WTC11 (cell line): Measurements from ENCODE around the gene OAT. TPM values are rescaled to one million over a fixed set of nuclear protein-coding genes. Genes with fewer than 3 reads are reported as not detected.

Source experiments
- ATAC-seq: fragments of 200-7000 bp; cut with Tn5 transposase; 2 replicates; pipeline ENCODE4 v1.10.0; 2021; ENCODE audit warnings: mild to moderate bottlenecking, moderate library complexity
- CTCF ChIA-PET: fragments of 300-600 bp; sonication (Branson Sonifier 250); formaldehyde crosslinking; loops from one replicate; lab custom pipeline; 2021; ENCODE audit warnings: antibody characterized with exemption; lab: Charles Lee
- POLR2A ChIA-PET: fragments of 350-600 bp; sonication (Branson Sonifier 250); formaldehyde crosslinking; loops from one replicate; lab custom pipeline; 2021; ENCODE audit warnings: antibody characterized with exemption; lab: Charles Lee
- DNase-seq: peaks from one replicate; pipeline ENCODE4 v3.0.0; 2021; ENCODE audit warnings: low spot score
- H3K27ac Mint-ChIP-seq: 2 replicates; pipeline ENCODE4 v1.8.0; 2021; ENCODE audit warnings: mixed read lengths
- H3K27me3 Mint-ChIP-seq: 2 replicates; pipeline ENCODE4 v1.8.0; 2021; ENCODE audit warnings: low read depth, mild to moderate bottlenecking, moderate library complexity, mixed read lengths
- H3K36me3 Mint-ChIP-seq: 2 replicates; pipeline ENCODE4 v1.8.0; 2021; ENCODE audit warnings: mixed read lengths
- H3K4me1 Mint-ChIP-seq: 2 replicates; pipeline ENCODE4 v1.8.0; 2022; ENCODE audit warnings: mixed read lengths
- H3K4me3 Mint-ChIP-seq: 2 replicates; pipeline ENCODE4 v1.8.0; 2021; ENCODE audit warnings: mild to moderate bottlenecking, moderate library complexity, mixed read lengths
- H3K9me3 Mint-ChIP-seq: 2 replicates; pipeline ENCODE4 v1.8.0; 2021; ENCODE audit warnings: mixed read lengths
- ATF1 ChIP-seq: sonication (generic); formaldehyde crosslinking; IDR thresholded peaks from 2 replicates; pipeline ENCODE4 v1.8.1; 2023; ENCODE audit warnings: mild to moderate bottlenecking, moderate library complexity, missing genetic modification reagents
- CREB1 ChIP-seq: sonication (generic); formaldehyde crosslinking; IDR thresholded peaks from 2 replicates; pipeline ENCODE4 v1.8.0; 2023; ENCODE audit warnings: mild to moderate bottlenecking, missing genetic modification reagents
- E2F5 ChIP-seq: sonication (generic); formaldehyde crosslinking; IDR thresholded peaks from 2 replicates; pipeline ENCODE4 v1.8.1; 2022; ENCODE audit warnings: mild to moderate bottlenecking, moderate library complexity, missing genetic modification reagents
- FOXP1 ChIP-seq: sonication (generic); formaldehyde crosslinking; IDR thresholded peaks from 2 replicates; pipeline ENCODE4 v1.8.0; 2022; ENCODE audit warnings: missing genetic modification reagents, mild to moderate bottlenecking, moderate library complexity, borderline replicate concordance
- HMGA2 ChIP-seq: fragments of 250-450 bp; sonication (Bioruptor Pico); IDR thresholded peaks from 2 replicates; pipeline ENCODE4 v1.4.0; 2021; ENCODE audit warnings: mild to moderate bottlenecking, moderate library complexity
- KAT7 ChIP-seq: sonication (generic); formaldehyde crosslinking; IDR thresholded peaks from 2 replicates; pipeline ENCODE4 v1.8.1; 2023; ENCODE audit warnings: missing genetic modification reagents, mild to moderate bottlenecking, borderline replicate concordance
- MLX ChIP-seq: sonication (generic); formaldehyde crosslinking; IDR thresholded peaks from 2 replicates; pipeline ENCODE4 v1.8.1; 2023; ENCODE audit warnings: mild to moderate bottlenecking, missing genetic modification reagents, moderate library complexity
- MXD4 ChIP-seq: fragments of 250-450 bp; sonication (Bioruptor Pico); IDR thresholded peaks from 2 replicates; pipeline ENCODE4 v1.8.0; 2021; ENCODE audit warnings: mild to moderate bottlenecking, moderate library complexity, borderline replicate concordance
- NFATC4 ChIP-seq: fragments of 250-450 bp; sonication (Bioruptor Pico); IDR thresholded peaks from 2 replicates; pipeline ENCODE4 v1.9.0; 2021; ENCODE audit warnings: mild to moderate bottlenecking
- RELA ChIP-seq: sonication (generic); formaldehyde crosslinking; IDR thresholded peaks from 2 replicates; pipeline ENCODE4 v1.8.1; 2022; ENCODE audit warnings: missing genetic modification reagents, mild to moderate bottlenecking, borderline replicate concordance
- TEAD1 ChIP-seq: sonication (generic); formaldehyde crosslinking; IDR thresholded peaks from 2 replicates; pipeline ENCODE4 v1.8.0; 2022; ENCODE audit warnings: mild to moderate bottlenecking, missing genetic modification reagents
- ZBTB21 ChIP-seq: sonication (generic); formaldehyde crosslinking; IDR thresholded peaks from 2 replicates; pipeline ENCODE4 v1.8.1; 2023; ENCODE audit warnings: mild to moderate bottlenecking, missing genetic modification reagents, borderline replicate concordance
- ZMAT4 ChIP-seq: fragments of 250-450 bp; sonication (Bioruptor Pico); IDR thresholded peaks from 2 replicates; pipeline ENCODE4 v1.9.0; 2021; ENCODE audit warnings: mild to moderate bottlenecking
- ZNF396 ChIP-seq: fragments of 250-450 bp; sonication (Bioruptor Pico); IDR thresholded peaks from 2 replicates; pipeline ENCODE4 v1.8.0; 2021; ENCODE audit warnings: mild to moderate bottlenecking, moderate library complexity, borderline replicate concordance
- ZNF423 ChIP-seq: fragments of 250-450 bp; sonication (Bioruptor Pico); IDR thresholded peaks from 2 replicates; pipeline ENCODE4 v2.1.2; 2022; ENCODE audit warnings: mild to moderate bottlenecking, moderate library complexity
- ZSCAN18 ChIP-seq: fragments of 250-450 bp; sonication (Bioruptor Pico); IDR thresholded peaks from 2 replicates; pipeline ENCODE4 v2.1.2; 2022; ENCODE audit warnings: mild to moderate bottlenecking, moderate library complexity
- total RNA-seq: library from RNA; stranded (reverse); gene quantifications from 3 replicates; pipeline ENCODE4 v1.2.3, GENCODE V29; 2021

The OAT gene
- total RNA-seq, 1 experiment from 2014 or later, result 117 TPM

GRCh38 chr10:124448696-124449169 lies 30.0 kb upstream of the OAT start:
- TF ChIP-seq ZBTB21 (no peak), ZNF423 (CRISPR knock-in tag) (peak; percentile 55), ZNF396 (CRISPR knock-in tag) (no peak), NFATC4 (CRISPR knock-in tag) (no peak), CREB1 (no peak)
- H3K4me1 Mint-ChIP-seq, result peaks cover 45% of the 10 kb centered on the region
- no peak overlapping the region for H3K27ac Mint-ChIP-seq
- peaks cover 58% of the 10 kb centered on the region for H3K27me3 Mint-ChIP-seq
- peak; percentile 6; the same call in 1 of the 2 replicates for ATAC-seq
- POLR2A ChIA-PET, result interaction anchor here (1.0 to 1.1 kb wide), 2 partner anchors 13 to 30 kb away, joined by 3 to 4 read pairs; partner anchors contain the start of genes LHPP and OAT
- peak; percentile 55 for DNase-seq
- H3K9me3 Mint-ChIP-seq, result no peaks in the 10 kb centered on the region
- no peaks in the 10 kb centered on the region for H3K36me3 Mint-ChIP-seq
- peak overlapping the region; percentile 73 for H3K4me3 Mint-ChIP-seq
- CTCF ChIA-PET, result interaction anchor here (0.6 to 4.5 kb wide), 12 partner anchors 8 to 81 kb away, joined by 3 to 32 read pairs (median 3); partner anchors contain the start of genes LHPP and OAT

GRCh38 chr10:124447751-124448466 lies 29.2 kb upstream of the OAT start:
- ChIA-PET POLR2A (interaction anchor here (0.5 kb wide), 1 partner anchor 26 kb away, joined by 3 read pairs; no protein-coding TSS in a partner anchor), CTCF (interaction anchor here (1.5 to 4.5 kb wide), 2 partner anchors 13 to 59 kb away, joined by 4 to 32 read pairs; partner anchors contain the start of gene LHPP)
- Mint-ChIP-seq H3K4me1 (peaks cover 40% of the 10 kb centered on the region), H3K36me3 (no peaks in the 10 kb centered on the region), H3K27ac (no peak overlapping the region), H3K4me3 (peak overlapping the region; percentile 73)
- DNase-seq, result peak; percentile 54
- no peak for ATAC-seq
- no peak for TF ChIP-seq HMGA2 (CRISPR knock-in tag)
- 0 out of 2 replicates have a peak, but pooled peaks have one; percentile 23 for TF ChIP-seq KAT7 (CRISPR knock-in tag)
- TF ChIP-seq ZNF423 (CRISPR knock-in tag), result peak; percentile 21; the same call in 1 of the 2 replicates
- TF ChIP-seq MLX (CRISPR knock-in tag), result no peak
- TF ChIP-seq TEAD1 (CRISPR knock-in tag), result no peak
- no peak for TF ChIP-seq ZSCAN18
- 0 out of 2 replicates have a peak, but pooled peaks have one; percentile 39 for TF ChIP-seq FOXP1 (CRISPR knock-in tag)
- TF ChIP-seq ZMAT4 (CRISPR knock-in tag), result no peak
- TF ChIP-seq ATF1 (CRISPR knock-in tag), result no peak
- no peak for TF ChIP-seq RELA (CRISPR knock-in tag)
- no peak for TF ChIP-seq MXD4 (CRISPR knock-in tag)
- TF ChIP-seq, all 79 proteins: peak for 3
- Mint-ChIP-seq H3K9me3 (no peaks in the 10 kb centered on the region), H3K27me3 (peaks cover 58% of the 10 kb centered on the region)

- TF ChIP-seq E2F5 (CRISPR knock-in tag), result 0 out of 2 replicates have a peak, but pooled peaks have one; percentile 32
- TF ChIP-seq ZMAT4 (CRISPR knock-in tag), result no peak
- H3K4me3 Mint-ChIP-seq, result peak overlapping the region; percentile 69
- ChIA-PET CTCF (interaction anchor here (0.7 to 4.5 kb wide), 3 partner anchors 14 to 58 kb away, joined by 3 to 32 read pairs (median 4); partner anchors contain the start of gene LHPP), POLR2A (interaction anchor here (0.7 kb wide), 1 partner anchor 28 kb away, joined by 4 read pairs; the partner anchor contains the start of gene OAT)
- H3K27ac Mint-ChIP-seq, result no peak overlapping the region
- ATAC-seq, result no peak
- H3K36me3 Mint-ChIP-seq, result no peaks in the 10 kb centered on the region
- peaks cover 32% of the 10 kb centered on the region for H3K4me1 Mint-ChIP-seq
- no peaks in the 10 kb centered on the region for H3K9me3 Mint-ChIP-seq
- peak; percentile 37 for DNase-seq
- H3K27me3 Mint-ChIP-seq, result peaks cover 56% of the 10 kb centered on the region
Observed at GRCh38 chr10:124446830-124447750, 28.4 kb upstream of the OAT start.
